Fibroblast of the aortic adventitia (primary cell): Measurements from ENCODE around the gene INPP4A. TPM values are rescaled to one million over a fixed set of nuclear protein-coding genes. Genes with fewer than 3 reads are reported as not detected.

Experiments
- DNase-seq: peaks from one replicate; pipeline ENCODE4 v3.0.0-alpha.2; 2010; ENCODE audit warnings: low read depth
- H3K4me3 ChIP-seq: 2 replicates; pipeline ENCODE4 v1.5.1; 2011; ENCODE audit warnings: low read depth, mild to moderate bottlenecking, control low read depth, low read length, moderate library complexity
- CTCF ChIP-seq: IDR thresholded peaks from 2 replicates; pipeline ENCODE4 v1.5.1; 2011; ENCODE audit warnings: mild to moderate bottlenecking, low read length, control low read depth, inconsistent platforms; ENCODE audit not compliant: insufficient read depth
- total RNA-seq: library from RNA; depleted of rRNA; stranded (reverse); fragments of >200 nt; gene quantifications from 2 replicates; pipeline ENCODE4 v1.2.3, GENCODE V29; 2012; ENCODE audit warnings: low replicate concordance

Gene INPP4A
- total RNA-seq, 1 donor, result 16.2 TPM

- no peak overlapping the region for H3K4me3 ChIP-seq
- TF ChIP-seq CTCF, result no peak
- no peak for DNase-seq
Observed at GRCh38 chr2:98446850-98447249, 2.2 kb downstream of the INPP4A start.

- DNase-seq, result no peak
- TF ChIP-seq CTCF, result no peak
- no peak overlapping the region for H3K4me3 ChIP-seq
Observed at GRCh38 chr2:98448441-98449145, 3.9 kb downstream of the INPP4A start.

- no peak for TF ChIP-seq CTCF
- no peak for DNase-seq
- no peak overlapping the region for H3K4me3 ChIP-seq
Observed at GRCh38 chr2:98452396-98453027, 7.9 kb downstream of the INPP4A start.

DNA sequence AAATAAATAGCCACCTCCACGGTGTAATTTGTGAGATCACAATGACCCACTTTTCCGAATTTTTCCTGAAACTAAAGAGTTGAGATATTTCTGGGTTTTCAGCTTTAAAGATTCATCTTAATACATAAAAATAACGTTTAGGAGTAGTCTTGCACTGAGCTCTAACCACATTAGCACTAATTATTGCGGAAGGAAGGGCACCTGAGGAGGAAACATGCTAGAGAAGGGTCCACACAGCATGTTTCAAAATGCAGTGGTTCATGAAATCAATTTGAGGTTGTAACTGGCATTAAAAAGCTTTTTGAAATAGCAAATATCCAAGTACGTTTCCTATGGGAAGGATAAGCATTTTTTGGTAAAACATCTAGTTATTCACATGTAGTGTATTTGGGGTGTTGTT lies 8.4 kb downstream of the INPP4A start:
- H3K4me3 ChIP-seq, result no peak overlapping the region
- TF ChIP-seq CTCF, result no peak
- DNase-seq, result no peak

- H3K4me3 ChIP-seq, result no peak overlapping the region
- no peak for DNase-seq
- TF ChIP-seq CTCF, result no peak
Observed at GRCh38 chr2:98453531-98453930, 8.9 kb downstream of the INPP4A start.

DNA sequence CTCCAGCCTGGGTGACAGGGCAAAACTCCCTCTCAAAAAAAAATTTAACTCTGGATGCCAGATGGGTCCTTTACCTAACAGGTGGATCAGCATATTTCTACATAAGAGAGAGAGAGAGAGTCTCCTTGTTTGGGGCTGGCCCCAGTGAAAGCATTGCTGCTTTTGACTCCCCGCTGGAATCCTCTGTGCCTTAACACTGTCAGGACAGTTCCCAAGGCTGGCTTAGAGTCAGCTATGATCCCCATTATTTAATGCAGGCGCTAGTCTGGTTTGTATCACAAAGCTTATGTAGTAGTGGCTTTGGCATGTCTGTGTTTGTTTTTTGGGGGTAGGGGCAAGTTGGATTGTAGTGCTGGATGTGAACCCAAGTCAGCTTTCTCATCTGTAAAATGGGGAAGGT lies 9.4 kb downstream of the INPP4A start:
- no peak for TF ChIP-seq CTCF
- no peak overlapping the region for H3K4me3 ChIP-seq
- DNase-seq, result no peak
